ENCODE results near the gene SGK1.
"Not testable (repeated sequence)": the region's sequence is repeated elsewhere in the genome, so short reads cannot be mapped to it uniquely, and the experiment has no call there.

The SGK1 gene

GRCh38 chr6:134299236-134299635 lies 18.7 kb downstream of the SGK1 start:
- peak; percentile 63 for DNase-seq

DNA sequence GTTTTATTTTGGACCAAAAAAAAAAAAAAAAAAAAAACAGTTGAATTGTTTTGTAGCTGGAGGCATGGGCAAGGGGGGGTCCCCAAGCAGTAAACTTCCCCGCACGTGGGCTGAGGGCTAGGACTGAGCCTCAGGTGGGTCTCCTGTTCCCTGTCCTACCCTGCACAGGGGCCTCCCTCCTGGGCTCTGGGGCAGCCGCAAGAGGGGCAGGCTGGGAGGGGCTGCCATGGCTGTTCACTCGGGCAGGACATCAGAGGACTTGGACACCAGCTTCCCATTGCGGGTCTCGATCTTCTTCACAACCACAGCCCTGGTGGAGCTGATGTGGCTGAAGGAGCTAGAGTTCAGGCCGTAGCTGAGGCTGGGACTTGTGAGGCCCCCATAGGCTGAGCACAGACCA lies 21.1 kb downstream of the SGK1 start:
- no peak for DNase-seq

DNA sequence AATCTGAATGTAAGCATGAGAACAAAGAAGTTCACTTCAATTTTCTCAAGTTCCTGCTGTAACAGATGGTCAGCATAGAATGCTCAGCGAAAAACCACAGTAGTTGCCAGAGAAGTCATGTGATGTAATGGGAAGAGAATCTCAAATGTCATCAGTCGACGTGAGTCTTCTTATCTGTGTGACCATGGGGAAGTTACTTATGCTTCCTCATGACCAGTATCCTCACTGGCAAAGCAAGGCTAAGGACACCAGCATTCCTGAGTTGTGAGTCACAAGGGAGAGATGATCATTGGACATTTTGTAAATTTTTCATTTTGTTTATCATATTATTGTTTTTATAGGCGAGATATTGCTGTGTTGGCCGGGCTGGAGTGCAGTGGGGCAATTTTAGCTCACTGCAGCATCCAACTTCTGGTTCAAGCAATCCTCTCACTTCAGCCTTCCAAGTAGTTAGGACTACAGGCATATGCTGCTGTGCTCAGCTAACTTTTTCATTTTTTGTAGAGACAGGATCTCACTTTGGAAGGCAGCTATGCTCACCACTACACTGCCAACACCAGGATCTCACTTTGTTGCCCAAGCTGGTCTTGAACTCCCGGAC lies 21.9 kb downstream of the SGK1 start:
- DNase-seq = peak; percentile 98

- DNase-seq = peak; percentile 20
Measured at GRCh38 chr6:134293659-134294161, 24.2 kb downstream of the SGK1 start.

GRCh38 chr6:134291156-134291555 lies 26.8 kb downstream of the SGK1 start:
- no peak for DNase-seq

GRCh38 chr6:134289204-134289575 lies 28.7 kb downstream of the SGK1 start:
- DNase-seq = no peak

- DNase-seq = peak; percentile 88
Measured at GRCh38 chr6:134288538-134289203, 29.2 kb downstream of the SGK1 start.

DNA sequence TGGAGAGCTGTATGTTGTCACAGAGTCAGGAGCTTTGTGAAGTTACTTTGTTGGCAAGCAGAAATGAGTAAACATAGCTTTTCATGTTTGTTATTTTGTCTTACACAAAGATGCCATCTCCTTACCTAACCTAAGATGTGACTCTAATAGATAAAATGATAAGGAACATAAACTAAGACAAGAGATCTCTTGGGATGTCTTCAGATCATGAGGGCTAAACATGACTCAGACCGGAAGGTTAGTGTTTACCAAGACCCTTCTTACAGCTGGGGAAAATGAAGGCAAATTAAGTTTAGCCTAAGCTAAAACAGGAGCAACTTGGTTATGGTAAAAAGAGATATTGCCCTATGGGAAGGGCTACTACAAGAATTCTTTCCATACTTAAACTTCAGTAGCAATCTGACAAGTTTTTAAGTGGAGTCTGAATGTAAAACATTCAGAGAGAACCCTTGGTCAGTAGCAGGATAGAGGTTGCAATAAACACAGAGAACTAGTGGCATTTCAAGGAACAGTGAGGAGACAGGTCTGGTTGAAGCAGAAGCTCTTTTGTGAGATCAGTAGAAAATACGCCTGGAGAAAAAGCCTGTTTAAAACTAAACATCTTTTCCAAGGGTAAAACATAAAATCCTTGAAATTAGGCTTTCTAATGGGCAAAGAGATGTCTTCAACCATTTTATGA lies 29.9 kb downstream of the SGK1 start:
- no peak for DNase-seq

GRCh38 chr6:134282816-134283215 lies 35.1 kb downstream of the SGK1 start:
- DNase-seq = no peak

DNA sequence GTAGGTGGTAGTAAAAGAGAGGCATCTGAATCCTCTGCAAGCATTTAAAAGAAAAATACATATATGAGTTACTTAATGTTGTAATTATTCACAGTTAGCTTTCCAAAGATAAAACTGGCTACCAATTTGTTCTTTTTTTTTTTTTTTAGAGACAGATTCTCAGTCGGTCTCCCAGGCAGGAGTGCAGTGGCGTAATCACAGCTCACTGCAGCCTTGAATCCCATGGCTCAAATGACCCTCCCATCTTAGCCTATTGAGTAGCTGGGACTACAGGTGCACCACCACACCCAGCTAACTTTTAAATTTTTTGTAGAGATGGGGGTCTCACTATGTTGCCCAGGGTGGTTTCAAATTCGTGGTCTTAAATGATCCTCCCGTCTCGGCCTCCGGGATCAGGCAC lies 36.5 kb downstream of the SGK1 start:
- DNase-seq = no peak

GRCh38 chr6:134278000-134278399 lies 39.9 kb downstream of the SGK1 start:
- no peak for DNase-seq

DNA sequence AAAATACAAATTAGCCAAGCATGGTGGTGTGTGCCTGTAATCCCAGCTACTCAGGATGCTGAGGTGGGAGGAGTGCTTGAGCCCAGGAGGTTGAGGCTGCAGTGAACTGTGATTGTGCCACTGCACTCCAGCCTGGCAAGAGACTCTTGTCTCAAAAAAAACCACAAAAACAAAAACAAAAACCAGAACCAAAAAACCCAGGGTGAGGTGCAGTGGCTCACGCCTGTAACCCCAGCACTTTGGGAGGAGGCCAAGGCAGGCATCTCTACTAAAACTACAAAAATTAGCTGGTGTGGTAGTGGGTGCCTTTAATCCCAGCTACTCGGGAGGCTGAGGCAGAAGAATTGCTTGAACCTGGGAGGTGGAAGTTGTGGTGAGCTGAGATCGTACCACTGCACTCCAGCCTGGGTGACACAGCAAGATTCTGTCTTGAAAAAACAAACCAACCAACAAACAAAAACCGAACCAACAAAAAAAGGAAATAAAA lies 41.0 kb downstream of the SGK1 start:
- DNase-seq = not testable (repeated sequence)

- DNase-seq = no peak
Measured at GRCh38 chr6:134272374-134272773, 45.5 kb downstream of the SGK1 start.

DNA sequence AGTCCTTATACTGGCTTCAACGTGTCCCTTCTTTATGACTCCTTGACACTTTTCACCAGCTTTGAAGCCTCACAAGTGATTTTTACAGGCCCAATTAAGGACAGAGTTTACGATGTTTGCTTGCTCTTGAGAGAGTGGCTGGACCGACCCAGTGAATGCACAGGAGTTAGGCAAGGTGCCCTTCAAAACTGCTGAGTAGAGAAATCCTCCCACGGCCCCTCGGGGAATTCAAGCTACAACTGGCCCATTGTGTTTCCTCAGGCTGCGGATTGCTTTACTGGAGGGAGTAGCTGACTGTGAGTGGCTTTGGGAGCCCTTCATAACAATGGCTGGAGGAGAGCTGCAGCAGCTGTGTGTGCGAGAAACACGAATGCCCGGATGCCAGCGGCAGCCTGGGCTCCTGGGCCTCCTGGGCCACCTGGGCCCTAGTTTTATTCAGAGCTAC lies 50.0 kb downstream of the SGK1 start:
- DNase-seq = no peak

DNA sequence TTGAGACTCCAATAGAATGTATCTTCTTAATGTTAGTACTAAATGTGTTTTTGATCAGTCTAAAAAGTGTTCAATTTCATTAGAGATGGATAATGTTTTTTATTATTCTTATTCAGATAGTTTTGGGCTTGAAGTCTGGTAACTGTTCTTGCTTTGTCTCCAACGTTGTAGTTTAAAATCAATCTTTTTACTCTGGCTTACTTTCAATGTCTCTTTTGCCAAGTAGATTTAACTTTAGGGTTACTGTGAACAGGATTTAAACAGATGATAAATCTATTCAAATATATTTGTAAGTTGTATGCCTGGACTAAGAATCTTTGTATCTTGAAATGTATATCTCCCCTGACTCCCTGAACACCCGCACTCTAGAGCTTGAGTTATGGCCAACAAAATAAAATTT lies 51.1 kb downstream of the SGK1 start:
- DNase-seq = no peak

- no peak for DNase-seq
Measured at GRCh38 chr6:134261766-134262165, 56.1 kb downstream of the SGK1 start.

GRCh38 chr6:134258849-134259306 lies 59.0 kb downstream of the SGK1 start:
- no peak for DNase-seq

GRCh38 chr6:134257516-134257915 lies 60.4 kb downstream of the SGK1 start:
- no peak for DNase-seq

DNA sequence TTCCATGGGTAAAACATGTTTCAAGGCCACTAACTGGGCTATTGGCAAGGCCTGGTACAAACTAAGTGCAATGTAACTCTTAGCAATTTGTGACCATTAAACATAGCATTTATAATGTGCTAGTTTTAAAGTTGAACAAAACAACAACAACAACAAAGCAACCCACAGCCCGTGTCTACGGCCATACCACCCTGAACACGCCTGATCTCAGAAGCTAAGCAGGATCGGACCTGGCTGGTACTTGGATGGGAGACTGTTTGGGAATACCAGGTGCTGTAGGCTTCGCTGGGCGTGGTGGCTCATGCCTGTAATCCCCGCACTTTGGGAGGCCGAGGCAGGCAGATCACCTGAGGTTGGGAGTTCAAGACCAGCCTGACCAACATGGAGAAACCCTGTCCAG lies 61.0 kb downstream of the SGK1 start:
- no peak for DNase-seq

- DNase-seq = not testable (repeated sequence)
Measured at GRCh38 chr6:134255280-134255679, 62.6 kb downstream of the SGK1 start.

- DNase-seq = no peak
Measured at GRCh38 chr6:134254118-134254517, 63.8 kb downstream of the SGK1 start.

DNA sequence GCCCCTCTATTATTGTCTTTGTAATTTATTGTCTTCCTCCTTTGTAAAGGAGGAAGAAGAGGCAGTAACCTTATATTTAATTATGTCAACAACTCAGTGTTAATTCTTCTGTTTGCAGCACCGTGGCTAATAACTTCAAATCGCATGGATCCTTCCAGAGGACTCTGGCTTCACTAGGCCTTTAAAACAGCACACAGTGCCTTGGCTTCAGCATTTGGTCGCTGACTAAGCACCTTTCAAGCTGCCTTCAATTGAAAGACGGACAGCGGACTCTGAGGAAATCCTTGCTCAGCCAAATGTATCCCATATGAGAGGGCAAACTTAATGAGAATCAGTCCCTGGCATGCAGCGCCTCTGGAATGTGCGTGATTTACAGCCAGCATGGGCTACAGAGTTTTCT lies 64.2 kb downstream of the SGK1 start:
- no peak for DNase-seq

DNA sequence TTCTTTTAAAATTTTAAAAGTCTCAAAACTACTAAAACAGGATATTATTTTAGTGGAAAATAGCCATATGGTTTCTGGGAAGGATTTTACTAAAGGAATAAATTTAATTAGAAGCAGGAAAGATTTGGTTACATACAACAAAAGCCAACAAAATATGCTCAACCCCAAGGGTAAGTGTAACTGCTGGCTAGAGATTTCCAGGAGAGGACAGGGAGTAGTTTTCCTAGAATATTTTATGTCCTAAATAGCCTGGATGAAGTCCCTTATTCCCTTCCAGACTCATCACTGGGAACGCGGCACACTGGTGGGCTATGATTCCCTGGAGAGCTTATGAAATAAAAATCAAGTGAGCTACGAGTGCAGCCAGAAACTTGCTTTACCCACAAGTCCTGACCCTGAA lies 66.6 kb downstream of the SGK1 start:
- no peak for DNase-seq

GRCh38 chr6:134250776-134251175 lies 67.1 kb downstream of the SGK1 start:
- DNase-seq = no peak

Data from NCI-H226 (cell line).